ENCODE results near the gene PCDHA2.
"Not testable (repeated sequence)": the region's sequence is repeated elsewhere in the genome, so short reads cannot be mapped to it uniquely, and the experiment has no call there.

Gene PCDHA2

GRCh38 chr5:140821375-140822280 is 27.0 kb downstream of the PCDHA2 start, which contains the start of gene PCDHA5:
Gene PCDHA5, plus strand, starts transcription at chr5:140821613.
- no peak for DNase-seq

- DNase-seq: no peak
Measured at GRCh38 chr5:140822281-140822629, 27.6 kb downstream of the PCDHA2 start.

- DNase-seq: not testable (repeated sequence)
Measured at GRCh38 chr5:140822969-140823368, 28.3 kb downstream of the PCDHA2 start.

- no peak for DNase-seq
Measured at GRCh38 chr5:140823475-140823874, 28.8 kb downstream of the PCDHA2 start.

GRCh38 chr5:140827704-140828361 is 33.2 kb downstream of the PCDHA2 start, which contains the start of gene PCDHA6:
Gene PCDHA6, plus strand, starts transcription at chr5:140827960. Its CDS starts 132 bp downstream, at chr5:140828092.
- DNase-seq: no peak

GRCh38 chr5:140828362-140828737 is 33.7 kb downstream of the PCDHA2 start:
- no peak for DNase-seq

- DNase-seq: not testable (repeated sequence)
Measured at GRCh38 chr5:140829511-140830501, 35.2 kb downstream of the PCDHA2 start.

GRCh38 chr5:140833993-140834392 is 39.3 kb downstream of the PCDHA2 start, which contains the start of gene PCDHA7:
Gene PCDHA7, plus strand, starts transcription at chr5:140834269. Its CDS starts 115 bp downstream, at chr5:140834384.
- no peak for DNase-seq

GRCh38 chr5:140834439-140835008 is 39.9 kb downstream of the PCDHA2 start:
- not testable (repeated sequence) for DNase-seq

- no peak for DNase-seq
Measured at GRCh38 chr5:140835622-140836510, 41.2 kb downstream of the PCDHA2 start.

- no peak for DNase-seq
Measured at GRCh38 chr5:140840978-140841962, 46.6 kb downstream of the PCDHA2 start, which contains the start of gene PCDHA8. Gene PCDHA8, plus strand, starts transcription at chr5:140841187. Its CDS starts 135 bp downstream, at chr5:140841322.

- DNase-seq: no peak
Measured at GRCh38 chr5:140842798-140843733, 48.4 kb downstream of the PCDHA2 start.
